Neural crest cell (in vitro differentiated cells): Measurements from ENCODE around the gene ABLIM2. TPM values are rescaled to one million over a fixed set of nuclear protein-coding genes. Genes with fewer than 3 reads are reported as not detected.

Experiments
- DNase-seq: peaks from one replicate; pipeline ENCODE4 v3.0.0; 2021; ENCODE audit warnings: low read depth, mixed read lengths, low spot score
- H3K27ac Mint-ChIP-seq: one replicate; pipeline ENCODE4 v1.8.0; 2021; ENCODE audit warnings: mild to moderate bottlenecking, mixed read lengths; ENCODE audit not compliant: unreplicated experiment
- H3K27me3 Mint-ChIP-seq: 2 replicates; pipeline ENCODE4 v1.8.0; 2021; ENCODE audit warnings: low read depth, mild to moderate bottlenecking, mixed read lengths
- H3K36me3 Mint-ChIP-seq: 2 replicates; pipeline ENCODE4 v1.8.0; 2021; ENCODE audit warnings: low read depth, mild to moderate bottlenecking, mixed read lengths
- H3K4me1 Mint-ChIP-seq: 2 replicates; pipeline ENCODE4 v1.8.0; 2021; ENCODE audit warnings: mixed read lengths
- H3K4me3 Mint-ChIP-seq: one replicate; pipeline ENCODE4 v1.8.0; 2021; ENCODE audit warnings: mild to moderate bottlenecking, mixed read lengths
- H3K9me3 Mint-ChIP-seq: 2 replicates; pipeline ENCODE4 v1.8.0; 2021; ENCODE audit warnings: mixed read lengths
- CTCF ChIP-seq: fragments of 200-600 bp; sonication (generic); conservative IDR thresholded peaks from 2 replicates; pipeline ENCODE4 v1.5.0; 2021; ENCODE audit warnings: antibody characterized with exemption, mild to moderate bottlenecking
- total RNA-seq: library from RNA; stranded (reverse); gene quantifications from 2 replicates; pipeline ENCODE4 v1.2.1, GENCODE V29; 2021

Gene ABLIM2
- total RNA-seq, 1 donor from 2014 or later: 3.8 TPM

- no peaks in the 10 kb centered on the region for H3K9me3 Mint-ChIP-seq
- H3K27me3 Mint-ChIP-seq: no peaks in the 10 kb centered on the region
- peaks cover 17% of the 10 kb centered on the region for H3K4me1 Mint-ChIP-seq
- H3K27ac Mint-ChIP-seq: no peak overlapping the region
- no peaks in the 10 kb centered on the region for H3K36me3 Mint-ChIP-seq
- no peak for DNase-seq
- no peak overlapping the region for H3K4me3 Mint-ChIP-seq
- TF ChIP-seq CTCF: no peak
These were observed 36.8 kb upstream of the ABLIM2 start for GRCh38 chr4:8195431-8195830.

- no peaks in the 10 kb centered on the region for H3K27me3 Mint-ChIP-seq
- H3K9me3 Mint-ChIP-seq: no peaks in the 10 kb centered on the region
- no peak for DNase-seq
- H3K4me3 Mint-ChIP-seq: no peak overlapping the region
- H3K27ac Mint-ChIP-seq: no peak overlapping the region
- peaks cover 17% of the 10 kb centered on the region for H3K4me1 Mint-ChIP-seq
- H3K36me3 Mint-ChIP-seq: no peaks in the 10 kb centered on the region
- TF ChIP-seq CTCF: no peak
These were observed 36.0 kb upstream of the ABLIM2 start for GRCh38 chr4:8194306-8195242.

- Mint-ChIP-seq H3K27ac (peak overlapping the region; percentile 27), H3K4me1 (peaks cover 5% of the 10 kb centered on the region), H3K36me3 (no peaks in the 10 kb centered on the region), H3K4me3 (no peak overlapping the region), H3K9me3 (no peaks in the 10 kb centered on the region), H3K27me3 (no peaks in the 10 kb centered on the region)
- DNase-seq: no peak
- no peak for TF ChIP-seq CTCF
These were observed 34.4 kb upstream of the ABLIM2 start for GRCh38 chr4:8192748-8193738.

- DNase-seq: no peak
- no peak for TF ChIP-seq CTCF
- H3K27ac Mint-ChIP-seq: no peak overlapping the region
- H3K27me3 Mint-ChIP-seq: no peaks in the 10 kb centered on the region
- H3K4me3 Mint-ChIP-seq: no peak overlapping the region
- no peaks in the 10 kb centered on the region for H3K36me3 Mint-ChIP-seq
- no peaks in the 10 kb centered on the region for H3K9me3 Mint-ChIP-seq
- H3K4me1 Mint-ChIP-seq: peaks cover 5% of the 10 kb centered on the region
These were observed 32.6 kb upstream of the ABLIM2 start for GRCh38 chr4:8191136-8191747.
